ENCODE results near the gene IRS4. TPM values are rescaled to one million over a fixed set of nuclear protein-coding genes. Genes with fewer than 3 reads are reported as not detected.

The IRS4 gene
- polyA plus RNA-seq (not detected in 3 replicates), polyA minus RNA-seq (0.13 TPM in 1 of 3 replicates, not detected in the others)
- polyA plus RNA-seq (2011; ENCODE audit: low read depth): not detected
- not detected in 2 replicates for polyA plus RNA-seq (2011; cell fraction: cytosol; rRNA removed)
- not detected in 2 replicates for polyA plus RNA-seq (2011; cell fraction: nucleus; rRNA removed)
- not detected in 2 replicates for polyA plus RNA-seq (2012; ENCODE audit: low replicate concordance)
- polyA minus RNA-seq (2011; cell fraction: cytosol; rRNA and poly(A)+ RNA removed): not detected
- polyA minus RNA-seq (2011; cell fraction: nucleus; rRNA and poly(A)+ RNA removed): not detected in 2 replicates

- DNase-seq (ENCODE audit: low read depth, low spot score): no peak
- peaks cover 2% of the 10 kb centered on the region for H3K9me3 ChIP-seq (ENCODE audit: control insufficient read depth, low read depth, low read length)
- H4K20me1 ChIP-seq (ENCODE audit: control insufficient read depth, extremely low read depth, insufficient read depth, low read length): no peaks in the 10 kb centered on the region
- no peak within 1 kb of the TSS for H3K9ac ChIP-seq (ENCODE audit: control insufficient read depth, extremely low read depth, insufficient read depth, low read length)
- H3K27me3 ChIP-seq (ENCODE audit: control insufficient read depth, extremely low read depth, insufficient read depth, low read length): peaks cover 60% of the 10 kb centered on the region
- TF ChIP-seq EZH2 (IDR thresholded peaks at IDR 0.05; ENCODE audit: low read length) (peak; percentile 17), CTCF (optimal IDR thresholded peaks at IDR 0.05 in 1 of 3, IDR thresholded peaks at IDR 0.05 in 1 of 3, conservative IDR thresholded peaks at IDR 0.05 in 1 of 3; ENCODE audit: extremely low read depth in 1 of 3, insufficient read depth in 2 of 3, low read length in 3 of 3) (no peak)
- no peak within 1 kb of the TSS for H3K27ac ChIP-seq (ENCODE audit: control insufficient read depth, insufficient read depth, low read length)
- H3K9me1 ChIP-seq (ENCODE audit: control insufficient read depth, extremely low read depth, insufficient read depth, low read length): no peaks in the 10 kb centered on the region
- H3K4me1 ChIP-seq (ENCODE audit: control insufficient read depth, extremely low read depth, insufficient read depth, low read length): no peaks in the 10 kb centered on the region
- H3K79me2 ChIP-seq (ENCODE audit: control insufficient read depth, insufficient read depth, low read length): no peaks in the 10 kb centered on the region
- H3K4me3 ChIP-seq (ENCODE audit: control insufficient read depth in 2 of 3, extremely low read depth in 1 of 3, insufficient read depth in 2 of 3, low read depth in 1 of 3, low read length in 3 of 3): peak within 1 kb of the TSS; percentile 7 to 44 (median 25)
- no peak for FAIRE-seq
- H3K4me2 ChIP-seq (ENCODE audit: control insufficient read depth, extremely low read depth, insufficient read depth, low read depth, low read length): peak within 1 kb of the TSS; percentile 61
- H3K36me3 ChIP-seq (ENCODE audit: control insufficient read depth in 2 of 2, extremely low read depth in 1 of 2, insufficient read depth in 2 of 2, low read length in 2 of 2): no peaks in the 10 kb centered on the region
- dilution Hi-C loops (cut with MboI; ENCODE audit: extremely low pct_ligation_motif_present, low sequenced_read_pairs): no loop called here
- peak within 1 kb of the TSS; percentile 30 for H2AFZ ChIP-seq (ENCODE audit: control insufficient read depth, low read length)
These were observed at the start of gene IRS4 for GRCh38 chrX:108736509-108737479. Gene IRS4 (minus strand): TSS chrX:108736563.

GRCh38 chrX:108772549-108772948 lies 36.2 kb upstream of the IRS4 start:
- no peak overlapping the region for H2AFZ ChIP-seq (ENCODE audit: control insufficient read depth, low read length)
- no peaks in the 10 kb centered on the region for H3K9me3 ChIP-seq (ENCODE audit: control insufficient read depth, low read depth, low read length)
- H3K27me3 ChIP-seq (ENCODE audit: control insufficient read depth, extremely low read depth, insufficient read depth, low read length): no peaks in the 10 kb centered on the region
- no peak overlapping the region for H3K27ac ChIP-seq (ENCODE audit: control insufficient read depth, insufficient read depth, low read length)
- no peaks in the 10 kb centered on the region for H3K79me2 ChIP-seq (ENCODE audit: control insufficient read depth, insufficient read depth, low read length)
- no peaks in the 10 kb centered on the region for H4K20me1 ChIP-seq (ENCODE audit: control insufficient read depth, extremely low read depth, insufficient read depth, low read length)
- H3K4me1 ChIP-seq (ENCODE audit: control insufficient read depth, extremely low read depth, insufficient read depth, low read length): no peaks in the 10 kb centered on the region
- no peak overlapping the region for H3K4me2 ChIP-seq (ENCODE audit: control insufficient read depth, extremely low read depth, insufficient read depth, low read depth, low read length)
- H3K9ac ChIP-seq (ENCODE audit: control insufficient read depth, extremely low read depth, insufficient read depth, low read length): no peak overlapping the region
- H3K36me3 ChIP-seq (ENCODE audit: control insufficient read depth in 2 of 2, extremely low read depth in 1 of 2, insufficient read depth in 2 of 2, low read length in 2 of 2): no peaks in the 10 kb centered on the region
- no peaks in the 10 kb centered on the region for H3K9me1 ChIP-seq (ENCODE audit: control insufficient read depth, extremely low read depth, insufficient read depth, low read length)
- DNase-seq (ENCODE audit: low read depth, low spot score) (no peak), FAIRE-seq (no peak)
- TF ChIP-seq EZH2 (IDR thresholded peaks at IDR 0.05; ENCODE audit: low read length): no peak
- TF ChIP-seq CTCF (optimal IDR thresholded peaks at IDR 0.05 in 1 of 3, IDR thresholded peaks at IDR 0.05 in 1 of 3, conservative IDR thresholded peaks at IDR 0.05 in 1 of 3; ENCODE audit: extremely low read depth in 1 of 3, insufficient read depth in 2 of 3, low read length in 3 of 3): no peak
- dilution Hi-C loops (cut with MboI; ENCODE audit: extremely low pct_ligation_motif_present, low sequenced_read_pairs): no loop called here
- H3K4me3 ChIP-seq (ENCODE audit: control insufficient read depth in 2 of 3, extremely low read depth in 1 of 3, insufficient read depth in 2 of 3, low read depth in 1 of 3, low read length in 3 of 3): no peak overlapping the region
